ENCODE results near the gene MEX3D. TPM values are rescaled to one million over a fixed set of nuclear protein-coding genes. Genes with fewer than 3 reads are reported as not detected.
"Not testable (repeated sequence)": the region's sequence is repeated elsewhere in the genome, so short reads cannot be mapped to it uniquely, and the experiment has no call there.

MEX3D gene
- total and polyA plus RNA-seq, 2 experiments from 2014 or later = 6.6 to 38.7 TPM

DNA sequence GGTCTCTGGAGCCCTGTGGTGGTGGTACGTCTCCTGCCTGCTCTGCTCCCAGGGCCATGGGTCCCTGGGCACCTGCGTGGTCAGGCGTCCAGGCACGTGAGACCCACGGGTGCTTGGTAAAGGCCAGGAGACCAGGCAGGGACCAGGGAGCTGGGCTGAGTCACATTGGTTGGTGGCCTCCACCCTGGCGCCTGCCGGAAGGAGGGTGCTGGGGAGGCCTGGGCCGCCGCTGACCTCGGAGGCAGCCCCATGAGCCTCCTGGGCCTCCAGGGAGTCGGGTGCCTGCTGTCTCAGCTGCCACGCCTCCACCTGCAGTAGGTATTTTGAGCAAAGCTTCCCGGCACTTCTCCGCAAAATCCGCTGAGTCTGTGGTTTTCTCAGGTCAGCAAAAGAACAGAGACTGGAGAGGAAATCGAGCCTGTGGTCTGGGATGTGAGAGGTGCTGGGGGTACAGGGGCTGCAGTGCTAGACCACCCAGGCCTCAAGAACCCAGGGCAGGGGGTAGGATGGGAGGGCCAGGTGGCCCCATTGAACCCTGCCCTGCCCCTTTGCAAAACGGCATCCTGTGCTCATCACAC lies 47.8 kb downstream of the MEX3D start:
- no peaks in the 10 kb centered on the region for H3K36me3 ChIP-seq (replicated peaks; ENCODE audit: insufficient read depth, low read depth)
- H3K4me2 ChIP-seq = no peak overlapping the region
- no peak overlapping the region for H2AFZ ChIP-seq
- no peaks in the 10 kb centered on the region for H3K9me2 ChIP-seq (replicated peaks; ENCODE audit: insufficient read depth)
- DNase-seq (ENCODE audit: low spot score) = no peak
- whole genome bisulfite sequencing (ENCODE audit: low lambda C conversion rate, missing lambda C conversion rate) = 87% methylated on average over 16 of the region's 17 CpGs
- no peaks in the 10 kb centered on the region for H4K20me1 ChIP-seq (ENCODE audit: insufficient read depth, poor library complexity, severe bottlenecking)
- H3K27me3 ChIP-seq = peaks cover 22% of the 10 kb centered on the region
- TF ChIP-seq, protein P1, sequence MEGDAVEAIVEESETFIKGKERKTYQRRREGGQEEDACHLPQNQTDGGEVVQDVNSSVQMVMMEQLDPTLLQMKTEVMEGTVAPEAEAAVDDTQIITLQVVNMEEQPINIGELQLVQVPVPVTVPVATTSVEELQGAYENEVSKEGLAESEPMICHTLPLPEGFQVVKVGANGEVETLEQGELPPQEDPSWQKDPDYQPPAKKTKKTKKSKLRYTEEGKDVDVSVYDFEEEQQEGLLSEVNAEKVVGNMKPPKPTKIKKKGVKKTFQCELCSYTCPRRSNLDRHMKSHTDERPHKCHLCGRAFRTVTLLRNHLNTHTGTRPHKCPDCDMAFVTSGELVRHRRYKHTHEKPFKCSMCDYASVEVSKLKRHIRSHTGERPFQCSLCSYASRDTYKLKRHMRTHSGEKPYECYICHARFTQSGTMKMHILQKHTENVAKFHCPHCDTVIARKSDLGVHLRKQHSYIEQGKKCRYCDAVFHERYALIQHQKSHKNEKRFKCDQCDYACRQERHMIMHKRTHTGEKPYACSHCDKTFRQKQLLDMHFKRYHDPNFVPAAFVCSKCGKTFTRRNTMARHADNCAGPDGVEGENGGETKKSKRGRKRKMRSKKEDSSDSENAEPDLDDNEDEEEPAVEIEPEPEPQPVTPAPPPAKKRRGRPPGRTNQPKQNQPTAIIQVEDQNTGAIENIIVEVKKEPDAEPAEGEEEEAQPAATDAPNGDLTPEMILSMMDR (IDR thresholded peaks at IDR 0.05; ENCODE audit: poor library complexity) = no peak
- TF ChIP-seq EZH2 (IDR thresholded peaks at IDR 0.05; ENCODE audit: borderline replicate concordance) = no peak
- TF ChIP-seq EZH2phosphoT487 (IDR thresholded peaks at IDR 0.05; ENCODE audit: low read depth, severe bottlenecking, unreplicated experiment) = no peak
- H3K27ac ChIP-seq = no peak overlapping the region
- H3K79me2 ChIP-seq = no peaks in the 10 kb centered on the region
- H3K4me3 ChIP-seq = no peak overlapping the region
- H3K4me1 ChIP-seq (ENCODE audit: insufficient read depth) = no peaks in the 10 kb centered on the region
- no peaks in the 10 kb centered on the region for H3K9me3 ChIP-seq (ENCODE audit: low read depth)

DNA sequence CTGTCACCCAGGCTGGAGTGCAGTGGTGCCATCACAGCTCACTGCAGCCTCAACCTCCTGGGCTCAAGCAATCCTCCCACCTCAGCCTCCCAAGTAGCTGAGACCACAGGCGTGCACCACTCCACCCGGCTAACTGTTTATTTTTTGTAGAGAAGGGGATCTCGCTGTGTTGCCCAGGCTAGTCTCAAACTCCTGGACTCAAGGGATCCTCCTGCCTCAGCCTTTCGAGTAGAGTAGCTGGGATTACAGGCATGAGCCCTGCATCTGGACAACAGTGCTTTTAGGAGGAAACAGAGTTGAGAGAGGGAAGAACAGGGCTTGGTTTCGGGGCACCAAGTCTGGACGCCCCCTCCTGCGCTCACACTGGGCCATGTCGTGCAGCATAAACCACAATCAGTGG lies 48.3 kb downstream of the MEX3D start:
- H3K27me3 ChIP-seq = peaks cover 17% of the 10 kb centered on the region
- H3K27ac ChIP-seq; DNase-seq (ENCODE audit: low spot score): not testable (repeated sequence)

DNA sequence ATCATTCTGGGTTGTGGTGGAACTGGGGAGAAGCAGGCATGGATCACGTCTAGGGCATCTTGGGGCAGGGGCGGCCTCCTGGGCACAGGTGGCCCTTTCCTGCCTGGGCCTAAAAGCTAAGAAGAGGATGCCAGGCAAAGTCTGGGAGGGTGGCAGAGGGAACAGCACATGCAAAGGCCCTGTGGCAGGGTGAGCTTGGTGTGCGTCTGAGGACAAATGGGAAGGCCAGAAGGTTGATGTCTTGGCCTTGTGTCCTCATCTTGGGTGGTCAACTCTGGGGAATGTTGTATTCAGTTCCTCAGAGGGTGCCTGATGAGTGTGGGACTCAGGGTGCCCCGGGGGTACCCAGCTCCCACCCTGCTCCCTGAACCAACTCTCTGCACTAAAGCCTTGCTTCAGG lies 49.7 kb downstream of the MEX3D start:
- Histone ChIP-seq H3K4me1 (ENCODE audit: insufficient read depth) (peaks cover 4% of the 10 kb centered on the region), H3K79me2 (no peaks in the 10 kb centered on the region), H4K20me1 (ENCODE audit: insufficient read depth, poor library complexity, severe bottlenecking) (no peaks in the 10 kb centered on the region), H3K9me3 (ENCODE audit: low read depth) (no peaks in the 10 kb centered on the region), H2AFZ (no peak overlapping the region), H3K4me3 (no peak overlapping the region), H3K36me3 (replicated peaks; ENCODE audit: insufficient read depth, low read depth) (no peaks in the 10 kb centered on the region), H3K9me2 (replicated peaks; ENCODE audit: insufficient read depth) (no peaks in the 10 kb centered on the region), H3K27ac (no peak overlapping the region), H3K27me3 (peaks cover 9% of the 10 kb centered on the region), H3K4me2 (no peak overlapping the region)
- 85% methylated on average over 4 of the region's 4 CpGs for WGBS (ENCODE audit: low lambda C conversion rate, missing lambda C conversion rate)
- TF ChIP-seq EZH2phosphoT487 (IDR thresholded peaks at IDR 0.05; ENCODE audit: low read depth, severe bottlenecking, unreplicated experiment) = no peak
- TF ChIP-seq, protein P1 (IDR thresholded peaks at IDR 0.05; ENCODE audit: poor library complexity) = no peak
- no peak for TF ChIP-seq EZH2 (IDR thresholded peaks at IDR 0.05; ENCODE audit: borderline replicate concordance)
- DNase-seq (ENCODE audit: low spot score) = no peak

More for the DNA sequence above, 48.3 kb downstream of the MEX3D start:
- not testable (repeated sequence) for H3K4me1 ChIP-seq (ENCODE audit: insufficient read depth); H3K9me3 ChIP-seq (ENCODE audit: low read depth); H4K20me1 ChIP-seq (ENCODE audit: insufficient read depth, poor library complexity, severe bottlenecking); H3K79me2 ChIP-seq; H2AFZ ChIP-seq; H3K4me2 ChIP-seq; H3K4me3 ChIP-seq; H3K36me3 ChIP-seq (replicated peaks; ENCODE audit: insufficient read depth, low read depth); H3K9me2 ChIP-seq (replicated peaks; ENCODE audit: insufficient read depth)
- WGBS (ENCODE audit: low lambda C conversion rate, missing lambda C conversion rate) = 94% methylated on average over 8 of the region's 8 CpGs

DNA sequence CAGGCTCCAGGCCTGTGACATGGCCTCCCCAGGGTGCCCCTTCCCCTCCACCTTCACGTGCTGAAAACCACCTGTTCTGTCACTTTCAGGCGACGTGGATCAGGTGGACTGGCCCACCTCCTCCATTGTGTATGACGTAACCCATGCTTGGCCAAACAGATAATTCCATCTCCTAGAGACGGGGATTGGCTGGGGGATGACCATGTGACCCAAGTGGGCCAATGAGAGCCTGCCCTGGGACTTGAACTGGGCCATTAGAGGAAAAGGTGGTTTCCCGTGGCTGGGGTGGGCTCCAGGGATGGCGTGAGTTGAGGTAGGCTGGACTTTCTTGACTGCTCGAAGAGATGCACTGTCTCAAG lies 51.8 kb downstream of the MEX3D start:
- no peak for DNase-seq (ENCODE audit: low spot score)
- TF ChIP-seq EZH2phosphoT487 (IDR thresholded peaks at IDR 0.05; ENCODE audit: low read depth, severe bottlenecking, unreplicated experiment) = no peak
- TF ChIP-seq, protein P1 (IDR thresholded peaks at IDR 0.05; ENCODE audit: poor library complexity) = no peak
- TF ChIP-seq EZH2 (IDR thresholded peaks at IDR 0.05; ENCODE audit: borderline replicate concordance) = no peak
- peaks cover 13% of the 10 kb centered on the region for H3K79me2 ChIP-seq
- H3K27me3 ChIP-seq = no peaks in the 10 kb centered on the region
- no peak overlapping the region for H2AFZ ChIP-seq
- no peaks in the 10 kb centered on the region for H4K20me1 ChIP-seq (ENCODE audit: insufficient read depth, poor library complexity, severe bottlenecking)
- 83% methylated on average over 8 of the region's 8 CpGs for WGBS (ENCODE audit: low lambda C conversion rate, missing lambda C conversion rate)
- no peaks in the 10 kb centered on the region for H3K36me3 ChIP-seq (replicated peaks; ENCODE audit: insufficient read depth, low read depth)
- H3K4me1 ChIP-seq (ENCODE audit: insufficient read depth) = peaks cover 14% of the 10 kb centered on the region
- H3K9me2 ChIP-seq (replicated peaks; ENCODE audit: insufficient read depth) = no peaks in the 10 kb centered on the region
- no peak overlapping the region for H3K27ac ChIP-seq
- H3K4me3 ChIP-seq = no peak overlapping the region
- no peak overlapping the region for H3K4me2 ChIP-seq
- H3K9me3 ChIP-seq (ENCODE audit: low read depth) = no peaks in the 10 kb centered on the region

Data from hepatocyte (in vitro differentiated cells).